CD14-positive monocyte (primary cell): ENCODE data around the gene IFT57. TPM values are rescaled to one million over a fixed set of nuclear protein-coding genes. Genes with fewer than 3 reads are reported as not detected.

Source experiments
- DNase-seq, 3 donors: peaks; one replicate each; pipeline ENCODE4 v3.0.0-alpha.2; 2011 to 2022
- H2AFZ ChIP-seq: 2 replicates; pipeline ENCODE4 v1.6.0; 2012; ENCODE audit warnings: mild to moderate bottlenecking, low read depth, low read length, inconsistent platforms; ENCODE audit not compliant: insufficient read depth, poor library complexity, severe bottlenecking
- H3K27ac ChIP-seq, 2 donors: 1 replicate in 1 of 2; 2 replicates in 1 of 2; pipeline ENCODE4 v1.5.1; 2012 to 2013; ENCODE audit warnings: low read length in 2 of 2, control low read depth in 1 of 2, inconsistent platforms in 1 of 2, low read depth in 1 of 2, mild to moderate bottlenecking in 1 of 2
- H3K27me3 ChIP-seq, 2 donors: one replicate each; pipeline versions ENCODE4 v1.6.0 to v1.6.1; 2011 to 2013; ENCODE audit warnings: low read length in 2 of 2; ENCODE audit not compliant: control insufficient read depth in 2 of 2, insufficient read depth in 2 of 2
- H3K36me3 ChIP-seq, 2 donors: replicated peaks in 1 of 2; 1 replicate in 1 of 2; 2 replicates in 1 of 2; pipeline versions ENCODE4 v1.5.1 to v1.6.1; 2012 to 2013; ENCODE audit warnings: low read length in 2 of 2, control low read depth in 1 of 2, inconsistent platforms in 1 of 2, mild to moderate bottlenecking in 1 of 2; ENCODE audit not compliant: insufficient read depth in 2 of 2, control insufficient read depth in 1 of 2
- H3K4me1 ChIP-seq, 2 donors: 1 replicate in 1 of 2; 2 replicates in 1 of 2; pipeline versions ENCODE4 v1.5.1 to v1.6.1; 2012 to 2013; ENCODE audit warnings: low read length in 2 of 2, control low read depth in 1 of 2, inconsistent platforms in 1 of 2, mild to moderate bottlenecking in 1 of 2, moderate library complexity in 1 of 2; ENCODE audit not compliant: insufficient read depth in 2 of 2, control insufficient read depth in 1 of 2
- H3K4me2 ChIP-seq: replicated peaks from 2 replicates; pipeline ENCODE3; 2012; ENCODE audit warnings: low read length, moderate library complexity, mild to moderate bottlenecking; ENCODE audit not compliant: poor library complexity, severe bottlenecking; ENCODE audit errors: extremely low read depth
- H3K4me3 ChIP-seq, 3 experiments: fragments of 200-600 bp in 1 of 3; sonication (generic) in 1 of 3; replicated peaks in 1 of 3; 1 replicate in 2 of 3; 2 replicates in 1 of 3; pipeline ENCODE4 v1.5.1; 2011 to 2013; ENCODE audit warnings: low read length in 3 of 3, mild to moderate bottlenecking in 3 of 3, control low read depth in 2 of 3, low read depth in 2 of 3, inconsistent platforms in 1 of 3, moderate library complexity in 1 of 3
- H3K79me2 ChIP-seq: 2 replicates; pipeline ENCODE4 v1.6.0; 2012; ENCODE audit warnings: mild to moderate bottlenecking, control low read depth, inconsistent platforms, low read length, moderate library complexity; ENCODE audit not compliant: insufficient read depth
- H3K9ac ChIP-seq: 2 replicates; pipeline ENCODE4 v1.6.0; 2017; ENCODE audit warnings: low read length, mild to moderate bottlenecking; ENCODE audit not compliant: insufficient read depth, poor library complexity, severe bottlenecking
- H3K9me3 ChIP-seq, 2 donors: replicated peaks in 1 of 2; 1 replicate in 1 of 2; 2 replicates in 1 of 2; pipeline versions ENCODE4 v1.5.1 to v1.6.1; 2012 to 2013; ENCODE audit warnings: low read length in 2 of 2, control low read depth in 1 of 2; ENCODE audit not compliant: control insufficient read depth in 1 of 2, insufficient read depth in 1 of 2
- H4K20me1 ChIP-seq: 2 replicates; pipeline ENCODE4 v1.6.0; 2012; ENCODE audit warnings: mild to moderate bottlenecking, low read length, control low read depth, moderate library complexity; ENCODE audit not compliant: insufficient read depth
- H3K27ac Mint-ChIP-seq, 7 donors: one replicate each; pipeline ENCODE4 v1.8.0; 2020; ENCODE audit warnings: mild to moderate bottlenecking in 7 of 7, mixed read lengths in 7 of 7, moderate library complexity in 6 of 7, inconsistent platforms in 2 of 7
- H3K27me3 Mint-ChIP-seq, 3 donors: one replicate each; pipeline ENCODE4 v1.8.0; 2021 to 2022; ENCODE audit warnings: low read depth in 3 of 3, mild to moderate bottlenecking in 3 of 3, mixed read lengths in 3 of 3, moderate library complexity in 3 of 3, inconsistent platforms in 1 of 3
- H3K36me3 Mint-ChIP-seq, 2 donors: one replicate each; pipeline ENCODE4 v1.8.0; 2020; ENCODE audit warnings: mixed read lengths in 2 of 2, inconsistent platforms in 1 of 2, mild to moderate bottlenecking in 1 of 2
- H3K4me1 Mint-ChIP-seq: one replicate; pipeline ENCODE4 v1.8.0; 2020; ENCODE audit warnings: mild to moderate bottlenecking, mixed read lengths
- H3K4me3 Mint-ChIP-seq, 2 donors: one replicate each; pipeline ENCODE4 v1.8.0; 2020; ENCODE audit warnings: mild to moderate bottlenecking in 2 of 2, mixed read lengths in 2 of 2, moderate library complexity in 1 of 2
- H3K9me3 Mint-ChIP-seq, 7 donors: one replicate each; pipeline ENCODE4 v1.8.0; 2020 to 2022; ENCODE audit warnings: mixed read lengths in 7 of 7, mild to moderate bottlenecking in 6 of 7, moderate library complexity in 6 of 7, inconsistent platforms in 2 of 7
- WGBS: methylation state at CpG from one replicate; pipeline ENCODE4 v1.1.5; 2013; ENCODE audit warnings: missing lambda C conversion rate; ENCODE audit not compliant: insufficient coverage; 5-methylcytosine and 5-hydroxymethylcytosine counted together
- intact Hi-C, 2 donors: fragments of 100-400 bp; cut with micrococcal nuclease; formaldehyde crosslinking; loops; one replicate each; pipeline versions ENCODE4 v1.15.0 to v1.15.1; 2023
- polyA plus RNA-seq, 3 donors: library from polyadenylated mRNA; depleted of rRNA in 1 of 3; unstranded in 2 of 3; stranded (reverse) in 1 of 3; fragments of 300-500 nt in 2 of 3; fragments of >200 nt in 1 of 3; fragmentation: Illumina TruSeq in 2 of 3; gene quantifications; 1 replicate in 2 of 3; 2 replicates in 1 of 3; pipeline ENCODE4 v1.2.3, GENCODE V29; 2012 to 2021
- TF ChIP-seq, protein P1 (sequence below): fragments of 200-600 bp; IDR thresholded peaks from one replicate; pipeline ENCODE4 v1.8.0; 2022; ENCODE audit warnings: antibody characterized with exemption, mild to moderate bottlenecking

Gene IFT57
- polyA plus RNA-seq, 3 donors, result 4.9 to 22.9 (median 15.1) TPM

DNA sequence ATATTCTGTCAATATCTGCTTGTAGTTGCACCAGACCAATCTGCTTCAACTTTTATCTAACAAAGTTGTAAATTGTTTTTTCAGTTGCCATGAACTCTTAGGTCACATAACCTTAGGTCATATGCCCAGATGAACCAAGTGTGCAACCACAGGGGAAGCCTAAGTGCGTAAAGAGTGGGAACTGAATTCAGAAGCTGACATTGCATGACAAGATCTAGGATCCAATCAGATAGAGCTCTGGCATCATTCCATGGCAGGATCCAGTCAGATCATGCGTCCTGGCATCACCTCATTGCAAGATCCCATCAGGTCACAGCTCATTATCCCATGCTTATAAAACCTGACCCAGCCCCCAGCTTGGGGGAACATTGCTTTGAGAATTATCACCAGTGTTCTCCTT, 18.9 kb upstream of the IFT57 start:
- H3K9me3 ChIP-seq, result peaks cover 0 to 9% of the 10 kb centered on the region in 2 donors
- no peak overlapping the region for H3K4me3 ChIP-seq
- peaks cover 13% of the 10 kb centered on the region for H3K4me1 Mint-ChIP-seq
- no peak for DNase-seq
- H3K79me2 ChIP-seq, result no peaks in the 10 kb centered on the region
- no peak overlapping the region for H3K4me3 Mint-ChIP-seq
- peaks cover 5 to 14% (median 7%) of the 10 kb centered on the region in 7 donors for H3K9me3 Mint-ChIP-seq
- H3K4me1 ChIP-seq, result no peaks in the 10 kb centered on the region
- H3K36me3 Mint-ChIP-seq, result no peaks in the 10 kb centered on the region
- no peak overlapping the region for H2AFZ ChIP-seq
- no peak overlapping the region for H3K27ac Mint-ChIP-seq
- H3K27ac ChIP-seq, result no peak overlapping the region
- no peaks in the 10 kb centered on the region for H4K20me1 ChIP-seq
- no peaks in the 10 kb centered on the region for H3K27me3 ChIP-seq
- peaks cover 0 to 2% (median 0%) of the 10 kb centered on the region in 3 donors for H3K27me3 Mint-ChIP-seq
- no peaks in the 10 kb centered on the region for H3K36me3 ChIP-seq
- 80% methylated on average over 2 of the region's 2 CpGs for WGBS
- TF ChIP-seq, protein P1, sequence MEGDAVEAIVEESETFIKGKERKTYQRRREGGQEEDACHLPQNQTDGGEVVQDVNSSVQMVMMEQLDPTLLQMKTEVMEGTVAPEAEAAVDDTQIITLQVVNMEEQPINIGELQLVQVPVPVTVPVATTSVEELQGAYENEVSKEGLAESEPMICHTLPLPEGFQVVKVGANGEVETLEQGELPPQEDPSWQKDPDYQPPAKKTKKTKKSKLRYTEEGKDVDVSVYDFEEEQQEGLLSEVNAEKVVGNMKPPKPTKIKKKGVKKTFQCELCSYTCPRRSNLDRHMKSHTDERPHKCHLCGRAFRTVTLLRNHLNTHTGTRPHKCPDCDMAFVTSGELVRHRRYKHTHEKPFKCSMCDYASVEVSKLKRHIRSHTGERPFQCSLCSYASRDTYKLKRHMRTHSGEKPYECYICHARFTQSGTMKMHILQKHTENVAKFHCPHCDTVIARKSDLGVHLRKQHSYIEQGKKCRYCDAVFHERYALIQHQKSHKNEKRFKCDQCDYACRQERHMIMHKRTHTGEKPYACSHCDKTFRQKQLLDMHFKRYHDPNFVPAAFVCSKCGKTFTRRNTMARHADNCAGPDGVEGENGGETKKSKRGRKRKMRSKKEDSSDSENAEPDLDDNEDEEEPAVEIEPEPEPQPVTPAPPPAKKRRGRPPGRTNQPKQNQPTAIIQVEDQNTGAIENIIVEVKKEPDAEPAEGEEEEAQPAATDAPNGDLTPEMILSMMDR, result no peak
- intact Hi-C loops, result no loop called here
- no peak overlapping the region for H3K9ac ChIP-seq
- no peak overlapping the region for H3K4me2 ChIP-seq

DNA sequence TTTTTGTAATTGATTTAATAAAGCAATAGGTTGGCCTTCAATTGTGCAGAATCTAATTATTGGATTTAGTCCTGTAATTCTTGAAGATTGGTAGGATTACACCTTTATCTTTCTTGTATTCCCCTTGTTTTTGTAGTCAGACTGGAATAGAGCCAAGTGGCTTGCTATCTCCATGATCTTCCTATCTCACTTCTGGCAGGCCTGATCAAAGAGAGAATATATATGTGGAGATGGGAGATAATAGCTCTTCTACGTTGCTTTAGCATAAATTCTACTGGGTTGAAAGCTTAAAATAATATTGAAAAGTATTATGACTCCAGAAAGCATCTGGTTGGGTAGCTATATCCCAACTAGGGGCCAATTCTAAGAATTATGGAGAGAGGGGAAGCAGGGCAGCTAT, 16.9 kb upstream of the IFT57 start:
- intact Hi-C loops, result no loop called here
- Mint-ChIP-seq H3K36me3 (no peaks in the 10 kb centered on the region), H3K4me3 (no peak overlapping the region), H3K27ac (no peak overlapping the region), H3K4me1 (peaks cover 6% of the 10 kb centered on the region), H3K9me3 (peaks cover 3 to 8% (median 6%) of the 10 kb centered on the region in 7 donors), H3K27me3 (peaks cover 0 to 2% (median 0%) of the 10 kb centered on the region in 3 donors)
- Histone ChIP-seq H3K4me2 (no peak overlapping the region), H3K36me3 (no peaks in the 10 kb centered on the region), H2AFZ (no peak overlapping the region), H3K27ac (no peak overlapping the region), H3K9ac (no peak overlapping the region), H3K9me3 (peaks cover 0 to 2% of the 10 kb centered on the region in 2 donors), H3K79me2 (no peaks in the 10 kb centered on the region), H3K4me1 (no peaks in the 10 kb centered on the region), H3K4me3 (no peak overlapping the region), H3K27me3 (no peaks in the 10 kb centered on the region), H4K20me1 (no peaks in the 10 kb centered on the region)
- TF ChIP-seq, protein P1, result no peak
- no CpG with 5 or more reads among the region's 1 CpG for WGBS
- no peak for DNase-seq
